ES-I3 (cell line): Measurements from ENCODE around the gene ALG9.

ENCODE experiments used
- H3K36me3 ChIP-seq: 2 replicates; pipeline ENCODE4 v1.6.1; 2013; ENCODE audit warnings: mild to moderate bottlenecking, low read length, control low read depth, moderate library complexity; ENCODE audit not compliant: insufficient read depth
- H3K4me1 ChIP-seq: 2 replicates; pipeline ENCODE4 v1.6.1; 2013; ENCODE audit warnings: mild to moderate bottlenecking, control low read depth, low read length; ENCODE audit not compliant: insufficient read depth
- H3K9ac ChIP-seq: 2 replicates; pipeline ENCODE4 v1.6.1; 2013; ENCODE audit warnings: low read depth, mild to moderate bottlenecking, low read length, moderate library complexity
- H3K9me3 ChIP-seq: 2 replicates; pipeline ENCODE4 v1.6.1; 2013; ENCODE audit warnings: mild to moderate bottlenecking, low read length, moderate library complexity; ENCODE audit not compliant: control insufficient read depth, insufficient read depth

The ALG9 gene

DNA sequence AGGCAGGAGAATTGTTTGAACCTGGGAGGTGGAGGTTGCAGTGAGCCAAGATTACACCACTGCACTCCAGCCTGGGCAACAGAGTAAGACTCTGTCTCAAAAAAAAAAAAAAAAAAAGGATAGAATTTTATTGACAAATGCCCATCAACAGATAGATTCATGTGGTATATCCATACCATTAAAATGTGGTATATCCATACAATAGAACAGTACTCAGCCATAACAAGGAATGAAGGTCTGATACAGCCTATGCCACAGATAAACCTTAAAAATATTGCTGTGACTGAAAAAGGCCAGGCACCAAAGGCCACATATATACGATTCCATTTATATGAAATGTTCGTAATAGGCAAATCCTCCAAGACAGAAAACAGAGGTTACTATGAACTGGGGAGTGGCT lies 59.9 kb downstream of the ALG9 start:
- no peaks in the 10 kb centered on the region for H3K9me3 ChIP-seq
- H3K4me1 ChIP-seq = no peaks in the 10 kb centered on the region
- no peaks in the 10 kb centered on the region for H3K36me3 ChIP-seq
- no peak overlapping the region for H3K9ac ChIP-seq

DNA sequence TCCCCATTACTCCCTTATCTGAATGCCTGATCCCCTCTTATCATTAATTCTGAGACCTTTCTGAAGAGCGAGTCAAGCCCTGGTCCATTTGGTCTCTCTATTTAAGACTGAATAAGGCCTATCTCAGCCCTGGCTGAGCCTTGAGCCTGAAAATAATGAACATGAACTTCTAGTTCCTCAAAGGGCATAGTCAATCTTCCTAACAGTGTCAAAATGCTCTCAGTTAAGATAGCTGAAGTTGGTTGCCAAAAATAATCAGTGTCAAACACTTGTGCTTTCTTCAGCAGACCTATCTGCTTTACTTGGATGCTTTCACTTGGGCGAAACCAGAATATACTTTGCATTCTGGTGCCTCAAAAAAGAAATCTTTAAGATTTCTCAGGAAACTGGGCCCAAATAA lies 62.5 kb downstream of the ALG9 start:
- Histone ChIP-seq H3K9me3 (no peaks in the 10 kb centered on the region), H3K4me1 (no peaks in the 10 kb centered on the region), H3K36me3 (no peaks in the 10 kb centered on the region), H3K9ac (no peak overlapping the region)

DNA sequence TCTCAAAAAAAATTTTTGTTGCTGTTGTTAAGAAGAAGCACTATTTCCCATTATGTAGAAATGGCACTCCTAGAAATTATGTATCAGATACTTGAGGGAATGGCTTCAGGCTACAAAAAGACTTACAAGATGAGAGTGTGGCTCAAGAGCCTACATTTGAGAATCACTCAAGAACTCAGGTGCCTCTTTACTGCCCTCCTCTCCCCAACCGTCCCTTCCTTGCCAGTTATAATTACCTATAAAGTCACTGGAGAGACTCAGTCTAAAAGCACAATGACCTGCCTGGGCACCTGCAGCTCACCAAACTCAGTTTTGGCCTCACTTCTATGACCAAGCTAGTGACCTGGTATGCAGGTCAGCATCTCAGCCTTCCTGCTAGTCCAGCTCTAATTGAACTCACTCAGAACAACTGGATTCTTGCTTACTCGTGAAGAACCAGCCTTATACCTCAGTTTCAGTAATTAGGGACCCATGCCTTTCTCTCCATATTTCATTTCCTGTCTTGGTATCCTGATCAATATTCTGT lies 63.3 kb downstream of the ALG9 start:
- no peaks in the 10 kb centered on the region for H3K9me3 ChIP-seq
- H3K36me3 ChIP-seq = no peaks in the 10 kb centered on the region
- no peaks in the 10 kb centered on the region for H3K4me1 ChIP-seq
- H3K9ac ChIP-seq = no peak overlapping the region

DNA sequence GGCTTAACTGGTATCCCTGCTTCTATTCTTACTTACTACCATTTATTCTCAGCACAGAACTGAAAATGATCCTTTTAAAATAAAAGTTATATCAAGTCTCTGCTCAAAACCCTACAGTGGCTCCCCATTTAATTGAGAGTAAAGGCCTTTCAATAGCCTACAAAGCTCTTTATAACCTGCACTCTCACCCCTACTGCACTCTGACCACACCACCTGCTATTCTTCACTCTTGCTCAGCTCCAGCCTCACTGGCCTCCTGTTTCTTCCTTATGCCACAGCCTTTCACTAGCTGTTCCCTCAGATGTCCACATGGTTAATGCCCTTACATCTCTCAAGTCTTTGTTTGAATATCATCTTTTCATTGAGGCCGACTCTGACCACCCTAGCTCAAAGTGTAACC lies 64.3 kb downstream of the ALG9 start:
- Histone ChIP-seq H3K36me3 (no peaks in the 10 kb centered on the region), H3K9ac (no peak overlapping the region), H3K9me3 (no peaks in the 10 kb centered on the region), H3K4me1 (no peaks in the 10 kb centered on the region)

DNA sequence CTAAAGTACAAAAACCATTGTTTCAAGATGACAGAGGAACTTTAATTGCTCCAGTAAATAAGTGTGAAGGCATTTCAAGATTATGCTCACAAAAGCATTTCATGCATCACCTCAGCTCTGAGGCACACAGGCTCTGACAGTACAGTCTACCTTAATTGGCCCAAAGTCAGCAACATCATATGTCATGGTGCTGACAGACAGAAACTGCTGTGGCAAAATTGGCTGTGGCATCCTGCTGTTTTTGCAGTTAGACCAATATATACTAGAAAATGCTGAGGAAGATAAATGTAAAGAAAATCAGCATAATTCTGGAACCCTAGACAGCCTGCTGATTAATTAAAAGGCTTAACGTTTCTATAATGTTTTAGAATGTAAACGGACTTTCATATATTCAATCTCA lies 70.2 kb downstream of the ALG9 start:
- H3K36me3 ChIP-seq = no peaks in the 10 kb centered on the region

DNA sequence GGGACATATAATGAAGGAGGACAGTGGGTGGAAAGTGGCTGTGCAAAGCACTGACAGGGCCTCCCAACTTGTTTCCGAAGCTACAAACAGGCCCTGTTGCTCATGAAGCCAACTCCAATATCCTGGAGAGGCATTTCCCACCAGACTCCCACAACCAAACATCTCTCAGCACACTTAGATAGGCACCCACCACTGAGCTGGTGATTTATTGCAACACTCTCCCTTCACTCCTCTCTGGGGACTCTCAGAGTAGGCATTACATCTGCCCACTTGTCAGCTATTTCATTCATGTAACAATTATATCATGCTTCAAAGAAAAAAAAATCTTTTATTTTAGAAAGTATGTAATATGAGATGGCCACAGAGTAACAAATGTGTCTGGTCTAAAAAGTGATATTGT lies 73.1 kb downstream of the ALG9 start:
- Histone ChIP-seq H3K9me3 (no peaks in the 10 kb centered on the region), H3K36me3 (no peaks in the 10 kb centered on the region), H3K9ac (no peak overlapping the region), H3K4me1 (no peaks in the 10 kb centered on the region)

More for the DNA sequence above, 70.2 kb downstream of the ALG9 start:
- H3K4me1 ChIP-seq = no peaks in the 10 kb centered on the region
- no peak overlapping the region for H3K9ac ChIP-seq
- no peaks in the 10 kb centered on the region for H3K9me3 ChIP-seq

DNA sequence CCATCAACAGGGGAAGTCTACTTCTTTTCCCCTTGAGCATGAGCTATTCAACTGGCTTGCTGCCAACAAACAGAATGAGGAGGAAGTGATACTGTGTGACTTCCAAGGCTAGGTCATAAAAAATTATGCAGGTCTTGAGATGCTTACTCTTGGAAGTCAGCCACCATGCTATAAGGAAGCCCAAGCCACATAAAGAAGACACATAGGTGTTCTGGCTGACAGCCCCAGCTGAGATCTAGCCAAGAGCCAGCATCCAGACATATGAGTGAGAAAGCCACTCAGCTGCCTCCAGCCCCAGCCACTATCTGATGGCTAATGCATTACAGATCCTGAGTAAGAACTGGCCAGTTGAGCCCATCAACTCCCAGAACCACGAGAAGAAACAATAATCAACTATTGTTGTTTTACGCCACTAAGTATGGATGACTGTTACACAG lies 74.2 kb downstream of the ALG9 start:
- H3K36me3 ChIP-seq = no peaks in the 10 kb centered on the region
- H3K9me3 ChIP-seq = no peaks in the 10 kb centered on the region
- H3K4me1 ChIP-seq = no peaks in the 10 kb centered on the region
- no peak overlapping the region for H3K9ac ChIP-seq

DNA sequence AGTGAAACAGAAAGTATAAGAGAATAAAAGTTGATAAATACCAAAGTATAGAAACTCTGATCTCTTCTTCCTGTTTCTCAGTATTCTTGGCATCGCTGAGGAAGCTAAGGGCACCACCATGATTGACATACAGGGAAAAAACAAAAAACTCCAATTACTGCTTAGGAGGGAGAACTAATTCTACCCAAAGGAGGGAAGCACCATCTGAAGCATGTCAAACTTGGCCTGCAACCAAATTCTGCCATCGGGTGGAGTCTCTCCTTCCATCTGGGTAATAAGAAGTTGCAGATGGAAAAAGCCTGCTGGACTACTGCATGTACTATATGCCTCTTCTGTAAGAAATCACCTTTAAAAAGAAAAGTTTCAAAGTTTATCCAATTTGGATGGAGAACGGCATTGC lies 74.7 kb downstream of the ALG9 start:
- Histone ChIP-seq H3K4me1 (no peaks in the 10 kb centered on the region), H3K9ac (no peak overlapping the region), H3K36me3 (no peaks in the 10 kb centered on the region), H3K9me3 (no peaks in the 10 kb centered on the region)

DNA sequence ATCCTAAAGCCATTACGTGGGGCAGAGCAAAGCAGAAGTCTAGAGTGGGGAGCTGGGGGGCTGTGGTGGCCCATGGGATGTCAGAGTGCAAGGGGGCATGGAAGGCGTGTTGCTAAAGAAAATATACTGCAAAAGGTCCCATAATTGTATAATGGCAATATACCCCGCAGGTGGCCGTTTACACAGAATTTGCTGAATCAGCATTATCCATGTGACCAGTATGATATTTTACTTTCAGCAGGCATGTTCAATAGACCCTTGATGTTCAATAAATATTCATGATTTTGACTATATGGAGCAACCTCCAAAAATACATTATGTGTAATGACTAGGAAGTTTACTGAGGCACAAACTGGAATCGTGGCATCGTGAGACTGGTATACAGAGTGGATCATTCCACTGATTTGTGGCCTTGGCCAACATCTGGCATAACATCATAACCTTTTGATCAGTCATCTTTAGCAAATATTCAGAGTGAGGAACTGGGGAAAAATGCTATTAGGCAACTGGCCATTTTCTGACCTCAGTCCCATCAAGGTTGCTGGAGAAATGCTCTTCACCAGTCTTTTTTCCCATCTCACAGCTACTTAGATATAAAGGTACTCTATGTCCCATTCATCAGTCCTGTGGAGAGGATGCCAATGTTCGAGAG lies 75.9 kb downstream of the ALG9 start:
- H3K4me1 ChIP-seq = no peaks in the 10 kb centered on the region
- H3K9ac ChIP-seq = no peak overlapping the region
- H3K9me3 ChIP-seq = no peaks in the 10 kb centered on the region
- no peaks in the 10 kb centered on the region for H3K36me3 ChIP-seq

DNA sequence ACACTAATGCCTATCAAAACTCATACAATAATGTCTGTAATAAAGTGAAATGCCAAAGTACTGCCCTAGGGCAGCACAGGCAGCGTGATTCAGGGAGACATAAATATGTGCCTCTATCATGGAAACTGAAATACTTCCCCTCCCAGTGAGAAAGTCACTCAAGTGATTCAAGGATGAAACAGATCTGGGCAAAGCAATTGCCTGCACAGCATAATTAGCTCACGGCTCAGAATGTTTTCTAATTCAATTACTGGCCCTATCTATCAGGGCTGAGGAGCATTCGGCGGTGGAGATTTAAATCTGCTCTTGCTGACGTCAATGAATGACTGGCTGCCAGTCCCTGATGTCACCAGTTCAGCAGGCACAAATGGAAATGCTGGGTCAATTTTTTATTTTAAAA lies 77.5 kb downstream of the ALG9 start:
- no peak overlapping the region for H3K9ac ChIP-seq
- H3K4me1 ChIP-seq = no peaks in the 10 kb centered on the region
- H3K9me3 ChIP-seq = no peaks in the 10 kb centered on the region
- no peaks in the 10 kb centered on the region for H3K36me3 ChIP-seq

DNA sequence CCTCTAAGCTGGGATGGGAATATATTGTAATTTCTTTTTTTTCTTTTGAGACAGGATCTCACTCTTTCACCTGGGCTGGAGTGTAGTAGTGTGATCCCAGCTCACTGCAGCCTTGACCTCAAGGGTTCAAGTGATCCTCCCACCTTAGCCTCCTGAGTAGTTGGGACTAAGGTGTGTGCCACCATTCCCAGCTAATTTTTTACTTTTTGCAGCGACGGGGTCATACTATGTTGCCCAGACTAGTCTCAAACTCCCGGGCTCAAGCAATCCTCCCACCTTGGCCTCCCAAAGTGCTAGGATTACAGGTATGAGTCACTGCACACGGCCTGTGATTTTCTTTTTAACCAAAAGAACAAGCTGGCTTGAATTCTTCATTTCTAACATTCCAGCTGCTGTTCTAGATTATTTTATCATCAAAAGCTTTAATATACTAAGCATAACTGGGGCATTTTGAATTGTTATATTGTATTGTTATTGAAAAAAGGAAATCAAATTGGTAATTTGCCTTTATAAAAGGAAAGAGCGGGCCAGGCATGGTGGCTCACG lies 78.4 kb downstream of the ALG9 start:
- no peaks in the 10 kb centered on the region for H3K36me3 ChIP-seq
- H3K9me3 ChIP-seq = no peaks in the 10 kb centered on the region
- no peak overlapping the region for H3K9ac ChIP-seq
- H3K4me1 ChIP-seq = no peaks in the 10 kb centered on the region

DNA sequence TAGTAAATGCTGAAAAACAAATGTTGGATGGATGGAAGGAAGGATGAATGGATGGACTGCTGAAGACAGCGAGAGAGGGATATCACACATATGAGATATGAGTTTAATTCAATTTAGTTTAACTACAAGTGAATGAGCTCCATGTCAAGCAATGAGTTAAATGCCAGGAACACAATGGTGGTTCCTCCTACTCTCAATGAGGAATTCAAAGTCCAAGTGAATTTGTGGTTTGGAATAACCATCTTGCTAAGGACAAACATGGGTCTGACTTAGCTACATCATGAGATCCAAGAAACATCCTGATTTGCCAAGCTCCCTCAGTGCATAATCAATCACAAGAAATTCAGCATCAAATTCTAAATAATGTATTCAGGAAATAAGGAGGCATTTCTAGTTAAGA lies 79.1 kb downstream of the ALG9 start:
- no peaks in the 10 kb centered on the region for H3K36me3 ChIP-seq
- H3K4me1 ChIP-seq = no peaks in the 10 kb centered on the region
- no peak overlapping the region for H3K9ac ChIP-seq
- no peaks in the 10 kb centered on the region for H3K9me3 ChIP-seq

DNA sequence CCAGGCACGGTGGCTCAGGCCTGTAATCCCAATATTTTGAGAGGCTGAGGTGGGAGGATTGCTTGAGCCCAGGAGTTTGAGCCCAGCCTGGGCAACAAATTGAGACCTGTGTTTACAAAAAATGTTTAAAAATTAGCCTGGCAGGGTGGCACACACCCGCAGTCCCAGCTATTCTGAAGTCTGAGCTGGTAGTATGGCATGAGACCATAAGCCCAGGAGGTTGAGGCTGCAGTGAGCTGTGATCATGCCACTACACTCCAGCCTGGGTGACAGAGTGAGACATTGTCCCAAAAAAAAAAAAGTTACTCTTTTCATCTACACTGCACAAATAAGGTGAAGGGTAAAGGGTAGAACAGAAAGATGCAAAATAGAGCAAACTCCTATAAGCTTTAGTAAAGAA lies 82.9 kb downstream of the ALG9 start:
- Histone ChIP-seq H3K9me3 (no peaks in the 10 kb centered on the region), H3K9ac (no peak overlapping the region), H3K36me3 (no peaks in the 10 kb centered on the region), H3K4me1 (no peaks in the 10 kb centered on the region)

DNA sequence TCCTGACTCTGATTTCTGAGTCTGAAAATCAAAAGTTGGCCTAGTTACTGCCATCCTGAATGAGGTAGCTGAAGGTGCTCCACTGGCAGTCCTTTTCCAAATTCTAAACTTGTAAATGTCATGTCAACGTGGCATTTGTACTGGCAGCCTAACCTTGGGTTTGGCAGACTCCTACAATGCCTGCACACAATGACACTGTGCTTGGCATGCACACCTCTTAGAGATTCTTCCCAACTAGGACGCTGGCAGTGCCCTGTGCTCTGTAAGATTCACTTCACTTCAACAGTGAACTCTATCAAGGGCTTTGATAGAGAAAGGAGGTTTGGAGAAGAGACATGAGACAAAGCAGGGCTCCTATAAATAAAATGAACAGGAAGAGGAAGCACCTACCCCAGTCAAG lies 83.3 kb downstream of the ALG9 start:
- no peaks in the 10 kb centered on the region for H3K36me3 ChIP-seq
- no peaks in the 10 kb centered on the region for H3K9me3 ChIP-seq
- H3K4me1 ChIP-seq = no peaks in the 10 kb centered on the region
- H3K9ac ChIP-seq = no peak overlapping the region

DNA sequence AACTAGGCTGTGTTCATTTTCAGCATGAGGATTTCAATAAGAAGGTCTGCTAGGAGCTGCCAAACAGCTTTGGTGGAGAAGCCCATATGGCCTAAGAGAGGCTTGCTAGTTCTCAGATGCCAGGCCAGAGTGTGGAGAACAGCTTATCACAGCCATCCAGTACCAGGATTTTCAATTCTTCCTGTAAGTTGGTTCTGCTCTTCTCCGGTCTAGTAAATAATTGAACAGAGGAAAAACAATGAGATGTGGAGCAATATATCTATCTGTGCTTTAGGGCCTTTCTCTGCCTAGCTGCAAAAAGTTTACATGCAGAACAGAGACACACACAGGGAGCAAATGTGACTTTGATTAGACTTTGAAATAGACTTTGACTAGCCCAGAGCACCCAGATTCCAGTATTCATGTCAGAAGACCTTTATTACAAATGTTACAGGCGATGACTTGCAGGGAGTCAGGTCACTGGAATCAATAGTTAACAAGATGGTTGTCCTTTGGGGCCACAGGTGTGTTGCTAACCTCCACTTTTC lies 85.4 kb downstream of the ALG9 start:
- Histone ChIP-seq H3K36me3 (no peaks in the 10 kb centered on the region), H3K4me1 (no peaks in the 10 kb centered on the region), H3K9ac (no peak overlapping the region), H3K9me3 (no peaks in the 10 kb centered on the region)
